Stimulated activated CD8-positive, alpha-beta memory T cell treated with anti-CD3 and anti-CD28 coated beads, Interleukin-15, amount 100 ng/mL, for 4 hours (primary cell): ENCODE results near the gene WDR45B.
"Not testable (repeated sequence)": the region's sequence is repeated elsewhere in the genome, so short reads cannot be mapped to it uniquely, and the experiment has no call there.

ENCODE experiments used
- DNase-seq, 2 donors: peaks; one replicate each; pipeline ENCODE4 v3.0.0-alpha.2; 2020; ENCODE audit warnings: low read depth in 2 of 2

WDR45B gene

DNA sequence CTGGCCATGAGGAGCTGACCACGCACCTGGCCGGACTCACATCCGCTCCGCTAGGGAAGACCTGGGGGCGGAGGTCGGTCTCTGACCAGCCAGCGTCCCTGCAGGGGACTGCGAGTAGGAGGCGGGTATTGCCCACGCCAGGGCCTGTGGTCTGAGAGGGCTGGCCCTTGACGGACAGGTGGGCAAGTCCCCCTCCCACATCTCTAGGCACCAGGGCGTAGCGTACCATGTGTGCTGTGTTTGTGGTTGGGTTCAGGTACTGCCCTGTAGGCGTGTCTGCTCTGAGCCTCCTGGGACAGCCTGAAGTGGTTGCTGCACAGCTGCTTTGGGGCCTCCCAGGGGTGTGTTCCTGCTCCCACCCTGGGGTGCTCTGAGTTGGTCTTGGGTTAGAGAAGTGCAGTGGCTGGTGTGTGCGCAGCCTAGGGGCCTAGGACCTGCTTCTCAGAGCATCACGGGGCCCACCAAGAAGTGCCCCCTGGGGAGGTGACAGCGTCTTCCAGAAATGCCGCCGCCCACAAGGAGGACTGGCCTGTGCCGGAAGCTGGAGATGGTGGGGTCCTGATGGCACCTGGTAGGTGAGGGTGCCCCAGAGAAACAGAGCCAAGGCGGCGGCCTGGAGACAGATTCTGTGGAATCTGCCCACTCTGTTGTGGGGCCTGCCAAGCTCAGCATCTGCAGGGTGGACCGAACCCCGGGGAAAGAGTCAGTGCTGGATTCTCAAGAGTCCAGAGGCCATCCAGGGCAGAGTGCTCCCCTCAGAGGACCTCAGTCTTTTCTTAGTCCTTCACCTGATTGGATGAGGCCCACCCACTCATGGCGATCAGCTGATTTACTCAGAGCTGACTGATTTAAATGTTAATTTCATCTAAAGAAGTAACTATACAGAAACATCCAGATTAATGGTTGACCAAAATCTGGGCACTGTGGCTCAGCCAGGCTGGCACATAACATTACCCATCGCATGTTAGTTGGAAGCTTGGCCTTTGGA lies 48.3 kb downstream of the WDR45B start:
- DNase-seq, result no peak

DNA sequence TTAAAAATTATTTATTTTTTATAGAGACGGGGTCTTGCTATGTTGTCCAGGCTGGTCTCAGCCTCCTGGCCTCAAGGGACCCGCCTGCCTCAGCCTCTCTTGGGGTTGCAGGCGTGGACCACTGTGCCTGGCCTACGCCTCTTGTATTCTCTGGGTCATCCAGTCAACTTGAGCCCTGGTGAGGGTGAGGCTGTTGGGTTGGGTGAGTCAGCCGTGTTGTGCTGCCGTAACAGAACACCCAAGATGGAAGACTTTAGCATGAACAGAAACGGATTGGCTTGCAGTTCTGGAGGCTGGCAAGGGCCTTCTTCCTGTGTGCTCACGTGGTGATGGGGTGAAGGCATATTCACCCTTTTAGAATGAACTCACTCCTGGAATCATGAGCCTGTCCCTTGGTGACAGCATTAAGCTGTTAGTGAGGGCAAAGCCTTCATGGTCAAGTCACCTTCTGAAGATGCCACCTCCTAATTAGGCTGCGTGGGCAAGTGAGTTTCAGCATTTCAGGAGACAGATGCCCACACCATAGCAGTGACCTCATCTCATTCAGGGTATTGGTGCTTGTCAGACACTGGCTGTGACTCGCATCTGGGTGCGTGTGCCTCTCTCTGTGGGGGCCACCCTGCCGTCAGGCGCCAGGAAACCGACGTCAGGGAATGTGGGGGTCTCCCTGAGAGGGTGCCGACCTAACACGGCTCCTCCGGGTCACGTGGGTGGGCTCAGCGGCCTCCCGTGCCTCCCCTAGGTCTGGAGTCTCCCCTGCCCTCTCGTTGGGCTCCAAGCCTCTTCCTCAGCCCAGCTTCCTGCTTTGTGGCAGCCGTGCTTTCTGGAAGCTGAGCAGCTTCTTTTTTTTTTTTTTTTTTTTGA lies 49.8 kb downstream of the WDR45B start:
- DNase-seq, result no peak

DNA sequence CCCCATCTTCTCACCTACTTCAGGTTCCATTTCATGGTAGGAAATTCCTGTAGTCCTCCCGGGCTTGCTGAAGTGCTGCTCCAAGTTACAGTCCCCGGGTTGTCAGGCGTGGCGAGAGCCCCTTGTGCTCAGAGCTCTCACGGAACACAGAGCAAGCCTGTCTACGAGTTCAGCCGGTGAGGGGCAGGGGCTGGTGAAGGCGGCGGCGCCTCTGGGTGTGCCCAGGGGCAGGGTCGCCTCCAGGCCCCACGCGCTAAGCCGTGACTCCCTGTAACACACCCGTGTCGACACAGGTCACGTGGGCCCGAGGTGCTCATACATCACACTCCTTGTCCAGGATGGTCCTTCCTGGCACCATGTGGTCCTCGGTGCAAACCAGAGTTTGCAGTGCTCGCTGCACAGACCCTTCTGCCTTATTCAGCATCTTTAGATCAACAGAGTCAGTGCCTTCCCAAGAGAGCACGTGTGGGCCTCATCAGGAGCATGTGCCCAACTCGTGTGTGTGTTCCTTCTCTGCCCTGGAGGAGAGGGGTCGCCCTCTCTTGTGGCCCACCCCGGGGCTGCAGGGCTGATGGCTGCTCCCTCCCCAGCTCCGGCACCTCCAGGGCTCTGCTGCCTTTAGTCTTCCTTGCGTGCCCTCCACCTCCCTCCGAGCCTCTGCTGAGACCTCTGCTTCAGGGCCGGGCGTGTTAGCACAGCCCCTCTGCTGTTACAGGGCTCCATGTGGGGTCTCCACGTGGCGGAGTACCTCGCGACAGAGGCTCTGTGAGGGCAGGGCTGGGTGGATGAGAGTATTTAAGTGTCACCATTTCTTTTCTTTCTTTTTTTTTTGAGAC lies 51.2 kb downstream of the WDR45B start:
- DNase-seq, result no peak

DNA sequence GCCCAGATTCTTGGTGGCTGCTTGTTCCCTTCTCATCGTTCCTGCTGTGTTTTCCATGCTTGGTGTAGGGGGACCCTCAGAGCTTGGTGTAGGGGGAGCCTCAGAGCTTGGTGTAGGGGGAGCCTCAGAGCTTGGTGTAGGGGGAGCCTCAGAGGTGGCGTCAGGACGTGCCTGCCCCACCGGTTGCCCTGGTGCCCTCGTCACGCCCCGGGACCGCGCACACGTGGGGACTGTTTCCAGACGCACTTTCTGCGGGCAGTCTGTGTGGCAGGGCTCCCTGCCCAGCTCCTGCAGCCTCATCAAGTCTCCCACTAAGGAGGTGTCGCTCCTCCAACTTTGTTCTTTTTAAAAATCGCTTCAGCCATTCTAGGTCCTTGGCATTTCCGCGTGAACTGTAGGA lies 51.9 kb downstream of the WDR45B start:
- no peak for DNase-seq

DNA sequence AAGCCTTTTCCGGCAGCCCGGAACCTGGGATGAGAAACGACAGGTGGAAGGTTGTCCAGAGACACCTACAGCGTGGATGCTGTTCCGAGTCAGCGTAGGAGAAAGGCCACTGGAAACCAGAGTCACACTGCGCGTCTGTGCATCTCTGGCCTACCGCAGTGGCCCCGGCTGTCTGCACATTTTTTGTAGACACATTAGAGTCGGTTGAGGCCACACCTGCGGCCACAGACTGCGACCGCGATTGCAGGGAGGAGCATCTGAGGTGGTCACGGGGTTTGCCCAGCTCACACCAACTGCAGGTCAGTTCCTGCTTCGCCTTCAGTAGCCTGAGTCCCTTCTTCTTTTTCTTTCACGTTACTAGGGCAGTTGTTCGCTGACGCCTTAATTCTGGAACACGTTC lies 52.4 kb downstream of the WDR45B start:
- no peak for DNase-seq

DNA sequence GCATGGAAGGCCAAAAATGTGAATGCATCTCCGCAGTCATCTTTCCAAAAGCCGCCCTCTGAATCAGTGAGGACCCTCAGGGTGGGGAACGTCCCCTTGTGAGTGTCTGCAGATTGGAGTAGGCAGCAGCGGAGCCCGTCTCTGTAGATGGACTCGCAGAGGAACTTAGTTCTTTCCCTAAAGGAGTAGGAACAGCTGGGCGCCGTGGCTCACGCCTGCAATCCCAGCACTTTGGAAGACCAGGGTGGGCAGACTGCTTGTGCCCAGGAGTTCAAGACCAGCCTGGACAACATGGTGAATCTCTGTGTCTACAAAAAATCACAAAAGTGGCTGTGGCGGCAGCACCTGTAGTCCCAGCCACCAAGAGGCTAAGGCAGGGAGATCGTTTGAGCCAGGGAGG lies 53.7 kb downstream of the WDR45B start:
- no peak for DNase-seq

DNA sequence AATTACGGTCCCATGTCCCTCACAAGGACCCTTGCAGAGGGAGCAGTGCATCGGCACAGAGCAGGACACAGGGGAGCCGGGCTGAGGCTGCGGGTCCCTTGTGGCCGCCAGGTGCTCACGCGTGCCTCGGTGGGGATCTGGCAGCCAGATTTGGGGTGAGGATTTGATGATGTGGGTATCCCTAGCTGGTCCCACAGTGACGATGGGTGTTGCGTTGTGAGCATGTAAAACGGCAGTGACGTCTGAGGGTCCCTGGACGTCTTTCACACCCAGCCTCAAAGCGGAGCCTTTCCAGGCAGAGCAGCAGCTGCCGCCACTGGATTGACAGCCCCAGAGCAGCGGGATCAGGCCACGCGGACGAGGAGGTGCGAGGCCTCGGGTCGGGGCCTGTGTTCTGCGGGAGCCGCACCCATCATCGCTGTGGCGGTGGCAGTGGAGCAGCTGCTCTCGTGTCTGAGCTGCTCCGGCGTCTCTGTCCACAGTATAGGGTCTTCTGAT lies 54.6 kb downstream of the WDR45B start:
- DNase-seq, result no peak

DNA sequence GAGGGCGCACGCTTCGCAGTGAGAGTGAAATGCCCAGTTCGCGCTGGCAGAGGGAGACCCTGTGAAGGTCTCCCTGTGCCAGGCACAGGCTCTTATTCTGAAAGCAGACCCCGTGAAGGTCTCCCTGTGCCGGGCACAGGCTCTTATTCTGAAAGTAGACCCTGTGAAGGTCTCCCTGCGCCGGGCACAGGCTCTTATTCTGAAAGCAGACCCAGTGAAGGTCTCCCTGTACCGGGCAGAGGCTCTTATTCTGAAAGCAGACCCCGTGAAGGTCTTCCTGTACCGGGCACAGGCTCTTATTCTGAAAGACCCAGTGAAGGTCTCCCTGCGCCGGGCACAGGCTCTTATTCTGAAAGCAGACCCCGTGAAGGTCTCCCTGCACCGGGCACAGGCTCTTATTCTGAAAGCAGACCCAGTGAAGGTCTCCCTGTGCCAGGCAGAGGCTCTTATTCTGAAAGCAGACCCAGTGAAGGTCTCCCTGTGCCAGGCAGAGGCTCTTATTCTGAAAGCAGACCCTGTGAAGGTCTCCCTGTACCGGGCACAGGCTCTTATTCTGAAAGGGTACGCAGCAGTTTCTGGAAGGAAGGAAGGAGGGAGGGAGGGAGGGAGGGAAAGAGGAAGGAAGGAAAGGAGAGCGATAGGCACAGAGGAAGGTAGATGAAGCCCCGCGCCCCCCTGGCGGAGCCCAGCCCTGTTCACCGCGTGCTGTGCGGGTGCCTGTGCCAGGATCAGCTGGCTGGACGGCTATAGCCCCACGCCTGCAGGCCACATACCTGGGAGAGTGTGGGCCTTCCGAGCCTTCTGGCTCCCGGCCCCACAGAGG lies 55.3 kb downstream of the WDR45B start:
- DNase-seq, result peak; percentile 22 to 23

DNA sequence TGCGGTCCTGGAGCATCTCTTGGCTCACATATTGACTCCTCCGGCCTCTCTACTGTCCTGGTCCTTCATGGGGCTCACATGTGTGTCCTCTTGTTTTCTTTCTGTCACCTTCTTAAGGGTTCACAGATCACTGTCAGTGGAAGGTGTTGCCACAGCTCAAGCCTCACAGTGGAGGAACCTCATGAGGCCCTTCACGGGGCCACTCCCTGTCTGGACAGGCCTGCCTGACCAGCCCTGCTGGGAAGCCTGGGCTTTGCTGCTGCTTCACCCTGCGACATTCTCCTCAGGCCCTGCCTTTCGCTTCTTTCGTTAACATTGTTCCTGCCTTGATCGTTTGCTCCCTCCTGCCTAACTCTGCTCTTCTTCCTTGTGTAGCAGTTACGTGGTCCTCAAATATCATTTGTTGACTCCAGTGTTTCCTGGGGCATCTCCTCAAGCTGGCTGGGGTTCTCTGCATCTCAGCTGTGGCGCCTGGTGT lies 55.9 kb downstream of the WDR45B start:
- no peak for DNase-seq

DNA sequence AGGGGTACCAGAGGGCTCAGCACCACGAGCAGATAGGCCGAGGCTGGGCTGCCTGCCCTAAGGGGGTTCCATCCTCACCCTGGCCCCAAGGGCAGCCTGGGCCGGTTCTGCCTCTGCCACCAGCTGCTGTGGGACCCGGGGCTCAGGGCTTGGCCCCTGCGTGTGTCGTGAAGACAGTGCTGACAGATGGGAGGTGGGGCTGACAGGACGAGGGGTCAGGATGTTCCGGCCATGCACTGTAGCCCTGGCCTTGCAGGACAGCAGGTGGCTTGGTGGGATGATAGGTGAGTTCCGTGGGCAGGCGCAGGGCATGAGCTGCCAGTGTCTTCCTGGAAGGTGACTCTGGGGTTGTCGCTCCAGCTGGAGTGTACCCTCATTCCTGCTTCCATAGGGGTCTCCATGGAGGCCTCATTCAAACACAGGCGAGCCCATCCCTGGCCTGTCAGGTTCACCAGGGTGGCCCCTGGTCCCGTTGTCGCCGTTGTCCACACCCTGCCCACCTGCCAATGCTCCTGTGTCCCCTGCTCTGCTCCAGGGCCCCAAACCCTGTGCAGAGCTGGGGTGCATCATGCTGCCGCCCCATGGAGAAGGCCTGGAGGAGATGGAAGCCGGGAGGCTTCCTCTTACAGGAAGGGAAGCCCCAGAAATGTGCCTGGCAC lies 57.2 kb downstream of the WDR45B start:
- DNase-seq, result no peak

DNA sequence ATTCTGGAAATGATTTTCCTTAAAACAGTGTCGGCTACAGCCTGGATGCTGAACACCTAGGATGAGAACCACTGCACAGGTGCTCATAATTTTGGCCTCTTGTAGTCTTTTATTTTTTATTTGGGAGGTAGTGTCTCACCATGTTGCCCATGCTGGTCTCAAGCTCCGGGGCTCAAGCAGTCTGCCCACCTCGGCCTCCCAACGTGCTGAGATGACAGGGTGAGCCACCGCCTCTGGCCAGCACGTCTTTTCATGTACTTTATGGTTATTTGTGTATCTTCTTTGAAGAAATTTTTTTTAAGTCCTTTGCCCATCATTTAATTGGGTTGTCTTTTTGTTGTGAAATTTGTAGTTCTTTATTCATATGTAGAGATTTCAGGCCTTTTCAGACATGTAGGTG lies 58.0 kb downstream of the WDR45B start:
- DNase-seq, result no peak

DNA sequence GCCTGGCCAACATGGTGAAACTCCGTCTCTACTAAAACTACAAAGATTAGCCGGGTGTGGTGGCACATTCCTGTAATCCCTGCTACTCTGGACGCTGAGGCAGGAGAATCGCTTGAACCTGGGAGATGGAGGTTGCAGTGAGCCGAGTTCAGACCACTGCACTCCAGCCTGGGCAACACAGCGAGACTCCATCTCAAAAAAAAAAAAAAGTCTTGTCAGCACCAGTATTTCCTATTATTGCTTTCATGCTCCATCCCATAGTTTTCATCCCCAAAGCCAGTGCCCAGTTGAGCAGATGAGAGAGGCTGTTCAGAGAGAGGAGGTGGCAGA lies 58.4 kb downstream of the WDR45B start:
- DNase-seq, result no peak

DNA sequence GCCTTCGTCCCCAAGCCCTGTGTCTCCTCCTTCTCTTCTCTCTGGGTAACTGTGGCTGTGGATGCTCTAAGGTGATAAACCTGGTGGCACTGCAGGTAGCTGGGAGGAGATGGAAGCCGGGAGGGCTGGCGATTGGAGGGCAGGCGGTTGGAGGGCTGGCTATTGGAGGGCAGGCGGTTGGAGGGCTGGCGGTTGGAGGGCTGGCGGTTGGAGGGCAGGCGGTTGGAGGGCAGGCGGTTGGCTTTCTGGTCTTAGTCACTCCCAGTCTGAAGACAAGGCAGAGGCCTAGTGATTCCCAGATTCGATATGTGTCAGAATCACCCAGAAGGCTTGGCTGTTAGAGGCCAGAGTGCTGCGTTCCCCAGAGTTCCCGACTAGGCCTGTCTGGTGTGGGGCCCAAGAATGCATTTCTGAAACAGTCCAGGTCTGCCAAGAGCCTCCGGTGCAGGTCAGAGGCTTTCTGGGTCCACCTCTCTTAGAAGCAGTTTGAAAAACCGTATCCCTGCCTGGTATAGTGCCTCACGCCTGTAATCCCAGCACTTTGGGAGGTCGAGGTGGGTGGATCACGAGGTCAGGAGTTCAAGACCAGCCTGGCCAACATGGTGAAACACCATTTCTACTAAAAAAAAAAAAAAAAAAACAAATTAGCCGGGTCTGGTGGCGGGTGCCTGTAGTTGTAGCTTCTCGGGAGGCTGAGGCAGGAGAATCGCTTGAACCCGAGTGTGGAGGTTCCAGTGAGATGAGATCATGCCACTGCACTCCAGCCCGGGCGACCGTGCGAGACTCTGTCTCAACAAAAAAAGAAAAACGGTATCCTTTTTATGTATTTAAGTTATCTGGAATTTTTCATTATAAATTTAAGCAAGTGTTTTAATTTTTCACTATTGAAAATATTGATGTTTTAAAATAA lies 59.7 kb downstream of the WDR45B start:
- DNase-seq, result no peak

DNA sequence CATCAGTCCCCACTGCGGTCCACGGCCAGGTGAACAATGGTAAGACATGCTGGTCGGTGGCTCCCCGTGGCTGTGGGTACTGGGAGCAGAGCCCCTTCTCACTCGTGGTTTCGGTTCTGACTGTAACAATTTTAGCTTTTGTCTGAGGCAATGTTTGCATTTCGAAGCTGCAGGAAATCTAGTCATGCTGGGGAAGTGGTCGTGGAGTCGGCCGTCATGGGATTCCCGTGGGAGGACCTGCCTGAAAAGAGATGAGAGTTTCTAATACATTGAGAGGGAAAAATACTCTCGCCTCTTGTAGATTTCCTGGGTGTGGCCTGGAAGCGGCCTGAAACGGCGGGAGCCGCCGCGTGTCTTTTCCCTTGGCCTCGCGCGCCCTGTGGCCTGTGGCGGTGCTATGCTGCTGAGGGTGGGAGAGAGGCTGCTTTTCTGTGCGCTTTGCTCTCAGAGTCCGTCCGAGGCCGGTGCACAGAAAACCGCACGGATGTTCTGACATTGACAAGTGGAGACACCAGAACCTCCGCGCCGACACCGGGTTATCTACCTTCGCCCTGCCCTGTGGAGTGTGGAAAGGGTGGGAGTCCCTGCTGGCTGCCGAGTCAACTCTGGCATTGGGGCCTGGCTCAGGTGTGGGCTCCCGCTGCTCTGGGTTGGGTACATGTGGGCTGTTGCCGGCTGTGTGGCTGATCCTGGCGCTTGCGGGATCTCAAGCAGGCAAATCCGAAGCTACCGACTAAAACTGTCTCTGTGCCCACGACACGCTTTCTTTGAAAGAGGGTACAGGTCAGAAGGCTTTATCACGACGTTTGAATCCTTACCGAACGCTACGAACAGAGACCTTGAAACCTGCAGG lies 60.8 kb downstream of the WDR45B start:
- no peak for DNase-seq

DNA sequence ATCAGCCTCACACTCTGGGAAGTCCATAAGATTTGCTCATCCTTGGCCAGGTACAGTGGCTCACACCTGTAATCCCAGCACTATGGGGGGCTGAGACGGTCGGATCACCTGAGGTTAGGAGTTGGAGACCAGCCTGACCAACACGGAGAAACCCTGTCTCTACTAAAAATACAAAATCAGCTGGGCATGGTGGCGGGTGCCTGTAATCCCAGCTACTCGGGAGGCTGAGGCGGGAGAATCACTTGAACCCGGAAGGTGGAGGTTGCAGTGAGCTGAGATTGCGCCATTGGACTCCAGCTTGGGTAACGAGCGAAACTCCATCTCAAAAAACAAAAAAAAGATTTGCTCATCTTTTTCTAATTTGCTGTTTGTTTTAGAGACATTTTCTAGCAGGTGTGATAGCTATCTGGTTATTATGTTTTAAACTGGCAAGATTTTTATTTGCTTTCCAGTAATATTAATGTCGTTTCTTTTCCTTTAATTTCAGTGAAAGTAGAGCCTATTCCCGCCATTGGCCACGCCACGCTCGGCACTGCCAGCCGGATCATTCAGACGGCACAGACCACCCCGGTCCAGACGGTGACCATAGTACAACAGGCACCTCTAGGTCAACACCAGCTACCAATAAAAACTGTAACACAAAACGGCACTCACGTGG lies 61.5 kb downstream of the WDR45B start:
- no peak for DNase-seq

DNA sequence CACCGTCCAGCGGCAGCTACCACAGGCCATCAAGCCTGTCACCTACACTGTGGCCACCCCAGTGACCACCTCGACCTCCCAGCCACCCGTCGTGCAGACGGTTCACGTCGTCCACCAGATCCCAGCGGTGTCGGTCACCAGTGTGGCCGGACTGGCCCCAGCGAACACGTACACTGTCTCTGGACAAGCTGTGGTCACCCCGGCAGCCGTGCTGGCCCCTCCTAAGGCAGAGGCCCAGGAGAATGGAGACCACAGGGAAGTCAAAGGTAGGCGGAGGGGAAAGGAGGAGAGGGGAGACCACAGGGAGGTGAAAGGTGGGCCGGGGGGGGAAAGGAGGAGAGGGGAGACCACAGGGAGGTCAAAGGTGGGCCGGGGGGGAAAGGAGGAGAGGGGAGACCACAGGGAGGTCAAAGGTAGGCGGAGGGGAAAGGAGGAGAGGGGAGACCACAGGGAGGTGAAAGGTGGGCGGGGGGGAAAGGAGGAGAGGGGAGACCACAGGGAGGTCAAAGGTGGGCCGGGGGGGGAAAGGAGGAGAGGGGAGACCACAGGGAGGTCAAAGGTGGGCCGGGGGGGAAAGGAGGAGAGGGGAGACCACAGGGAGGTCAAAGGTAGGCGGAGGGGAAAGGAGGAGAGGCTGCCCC lies 62.2 kb downstream of the WDR45B start:
- DNase-seq, result not testable (repeated sequence)

DNA sequence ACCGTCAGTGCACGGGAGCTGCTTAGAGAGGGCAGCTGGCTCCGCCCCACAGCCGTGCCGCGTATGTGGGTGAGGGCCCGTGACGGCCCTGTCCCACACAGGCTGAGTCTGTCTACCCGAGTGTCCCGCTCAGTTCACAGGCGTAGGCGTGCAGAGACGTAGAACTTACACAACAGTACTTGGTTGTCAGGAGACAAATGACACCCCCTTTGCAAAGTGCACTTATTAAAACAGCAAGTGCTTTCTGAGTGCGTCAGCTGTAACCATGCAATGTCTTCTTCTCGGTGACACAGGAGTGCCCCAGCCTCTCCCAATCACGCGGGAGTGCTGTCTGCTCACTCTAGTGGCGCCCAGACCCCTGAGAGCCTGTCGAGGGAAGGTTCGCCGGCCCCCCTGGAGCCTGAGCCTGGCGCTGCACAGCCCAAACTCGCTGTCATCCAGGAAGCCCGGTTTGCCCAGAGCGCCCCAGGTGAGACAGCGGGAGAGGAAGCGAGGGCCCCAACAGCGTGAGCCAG lies 64.5 kb downstream of the WDR45B start:
- DNase-seq, result peak in 1 of 2 donors; percentile 50
